BJ (cell line): Measurements from ENCODE around the gene GOLGA8T. TPM values are rescaled to one million over a fixed set of nuclear protein-coding genes. Genes with fewer than 3 reads are reported as not detected.

ENCODE experiments used
- polyA plus RNA-seq: library from polyadenylated mRNA; depleted of rRNA; stranded (reverse); fragments of >200 nt; gene quantifications from 2 replicates; pipeline ENCODE4 v1.2.3, GENCODE V29; 2011; rRNA removed
- small RNA-seq: library from RNA; depleted of rRNA; stranded (forward); fragments of <200 nt; gene quantifications from one replicate; pipeline ENCODE3, GENCODE V24; 2012; ENCODE audit warnings: low replicate concordance, low read depth; ENCODE audit not compliant: insufficient read length

The GOLGA8T gene
- polyA plus RNA-seq, 1 experiment = not detected

Small RNA genes within 50 kb of the gene (small RNA-seq; reads per million reads assigned to genes)
- gene AC120045.2 (not detected), gene RF00096 (not detected), gene RN7SL469P (not detected), gene RN7SL673P (not detected)

Other genes starting within 250 kb of the GOLGA8T start
- not detected in 2 replicates for gene GOLGA8J, start 52.1 kb upstream of the GOLGA8T start, polyA plus RNA-seq